Nephron (organoid): ENCODE measurements around the gene EXOC6.
"Not testable (repeated sequence)": the region's sequence is repeated elsewhere in the genome, so short reads cannot be mapped to it uniquely, and the experiment has no call there.

ENCODE experiments used
- H3K27ac Mint-ChIP-seq, 3 experiments: 2 replicates each; pipeline ENCODE4 v1.8.0; 2020; ENCODE audit warnings: mixed read lengths in 3 of 3, mild to moderate bottlenecking in 2 of 3, moderate library complexity in 1 of 3
- H3K27me3 Mint-ChIP-seq: 2 replicates; pipeline ENCODE4 v1.8.0; 2021; ENCODE audit warnings: low read depth, mild to moderate bottlenecking, moderate library complexity, mixed read lengths
- H3K36me3 Mint-ChIP-seq: 2 replicates; pipeline ENCODE4 v1.8.0; 2020; ENCODE audit warnings: low read depth, mixed read lengths
- H3K4me1 Mint-ChIP-seq: 2 replicates; pipeline ENCODE4 v1.8.0; 2020; ENCODE audit warnings: mixed read lengths
- H3K4me3 Mint-ChIP-seq, 3 experiments: 2 replicates each; pipeline ENCODE4 v1.8.0; 2020; ENCODE audit warnings: mild to moderate bottlenecking in 3 of 3, mixed read lengths in 3 of 3, moderate library complexity in 2 of 3
- H3K9me3 Mint-ChIP-seq: 2 replicates; pipeline ENCODE4 v1.8.0; 2020; ENCODE audit warnings: mixed read lengths
- CTCF ChIP-seq, 3 experiments: fragments of 200-600 bp; sonication (generic); IDR thresholded peaks; one replicate each; pipeline ENCODE4 v1.5.0; 2021; ENCODE audit warnings: antibody characterized with exemption in 3 of 3; ENCODE audit not compliant: unreplicated experiment in 3 of 3

Gene EXOC6

GRCh38 chr10:92937876-92938275 lies 89.6 kb downstream of the EXOC6 start:
- no peaks in the 10 kb centered on the region for H3K4me1 Mint-ChIP-seq
- no peaks in the 10 kb centered on the region for H3K9me3 Mint-ChIP-seq
- no peak overlapping the region for H3K4me3 Mint-ChIP-seq
- H3K27ac Mint-ChIP-seq: no peak overlapping the region
- no peak for TF ChIP-seq CTCF (IDR thresholded peaks at IDR 0.05; ENCODE audit: unreplicated experiment in 3 of 3)
- no peaks in the 10 kb centered on the region for H3K27me3 Mint-ChIP-seq
- H3K36me3 Mint-ChIP-seq: peaks cover 4% of the 10 kb centered on the region

- no peaks in the 10 kb centered on the region for H3K4me1 Mint-ChIP-seq
- H3K27ac Mint-ChIP-seq: no peak overlapping the region
- H3K27me3 Mint-ChIP-seq: no peaks in the 10 kb centered on the region
- no peaks in the 10 kb centered on the region for H3K9me3 Mint-ChIP-seq
- TF ChIP-seq CTCF (IDR thresholded peaks at IDR 0.05; ENCODE audit: unreplicated experiment in 3 of 3): no peak
- peaks cover 4% of the 10 kb centered on the region for H3K36me3 Mint-ChIP-seq
- H3K4me3 Mint-ChIP-seq: no peak overlapping the region
Observed at GRCh38 chr10:92938841-92939240, 90.5 kb downstream of the EXOC6 start.

DNA sequence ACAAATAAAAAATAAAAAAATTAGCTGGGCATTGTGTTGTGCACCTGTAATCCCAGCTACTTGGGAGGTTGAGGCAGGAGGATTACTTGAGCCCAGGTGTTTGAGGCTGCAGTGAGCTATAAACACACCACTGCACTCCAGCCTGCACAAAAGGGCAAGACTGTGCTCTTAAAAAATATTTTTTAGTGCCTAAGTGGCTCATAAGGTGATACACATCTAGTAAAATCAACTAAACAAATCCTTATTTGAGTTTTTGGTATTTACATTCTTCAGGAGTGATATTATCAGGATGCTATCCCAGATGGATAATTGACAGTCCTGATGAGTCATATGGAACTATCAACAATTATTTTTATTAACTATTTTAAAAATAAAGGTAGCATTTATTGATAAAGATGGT lies 93.9 kb downstream of the EXOC6 start:
- H3K4me1 Mint-ChIP-seq: no peaks in the 10 kb centered on the region
- peaks cover 18% of the 10 kb centered on the region for H3K36me3 Mint-ChIP-seq
- H3K9me3 Mint-ChIP-seq: no peaks in the 10 kb centered on the region
- no peak overlapping the region for H3K4me3 Mint-ChIP-seq
- no peak for TF ChIP-seq CTCF (IDR thresholded peaks at IDR 0.05; ENCODE audit: unreplicated experiment in 3 of 3)
- no peak overlapping the region for H3K27ac Mint-ChIP-seq
- H3K27me3 Mint-ChIP-seq: no peaks in the 10 kb centered on the region

DNA sequence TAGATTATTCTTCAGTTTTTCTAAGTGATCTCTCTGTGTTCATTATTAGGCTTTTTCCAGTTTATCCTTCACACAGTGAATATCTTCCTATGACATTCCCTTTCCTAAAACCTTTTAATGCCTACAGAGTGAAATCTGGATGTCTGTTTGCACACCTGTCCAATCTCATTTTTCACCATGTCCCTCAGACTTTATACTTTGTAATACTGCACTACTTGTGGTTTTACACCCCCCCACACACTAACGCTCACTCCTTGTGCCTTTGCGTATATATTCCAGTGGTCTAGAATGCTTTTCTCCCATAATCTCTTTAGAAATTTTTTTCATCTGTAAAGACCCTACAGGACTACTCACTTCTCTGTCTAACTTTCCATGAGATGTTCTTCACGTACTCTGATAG lies 98.2 kb downstream of the EXOC6 start:
- Mint-ChIP-seq H3K4me3 (no peak overlapping the region), H3K36me3 (peaks cover 33% of the 10 kb centered on the region), H3K27ac (no peak overlapping the region), H3K4me1 (no peaks in the 10 kb centered on the region), H3K9me3 (no peaks in the 10 kb centered on the region), H3K27me3 (no peaks in the 10 kb centered on the region)
- TF ChIP-seq CTCF (IDR thresholded peaks at IDR 0.05; ENCODE audit: unreplicated experiment in 3 of 3): no peak

GRCh38 chr10:92952573-92952972 lies 104.3 kb downstream of the EXOC6 start:
- not testable (repeated sequence) for H3K27me3 Mint-ChIP-seq, H3K4me3 Mint-ChIP-seq, H3K4me1 Mint-ChIP-seq, H3K27ac Mint-ChIP-seq, H3K9me3 Mint-ChIP-seq
- H3K36me3 Mint-ChIP-seq: peaks cover 12% of the 10 kb centered on the region

DNA sequence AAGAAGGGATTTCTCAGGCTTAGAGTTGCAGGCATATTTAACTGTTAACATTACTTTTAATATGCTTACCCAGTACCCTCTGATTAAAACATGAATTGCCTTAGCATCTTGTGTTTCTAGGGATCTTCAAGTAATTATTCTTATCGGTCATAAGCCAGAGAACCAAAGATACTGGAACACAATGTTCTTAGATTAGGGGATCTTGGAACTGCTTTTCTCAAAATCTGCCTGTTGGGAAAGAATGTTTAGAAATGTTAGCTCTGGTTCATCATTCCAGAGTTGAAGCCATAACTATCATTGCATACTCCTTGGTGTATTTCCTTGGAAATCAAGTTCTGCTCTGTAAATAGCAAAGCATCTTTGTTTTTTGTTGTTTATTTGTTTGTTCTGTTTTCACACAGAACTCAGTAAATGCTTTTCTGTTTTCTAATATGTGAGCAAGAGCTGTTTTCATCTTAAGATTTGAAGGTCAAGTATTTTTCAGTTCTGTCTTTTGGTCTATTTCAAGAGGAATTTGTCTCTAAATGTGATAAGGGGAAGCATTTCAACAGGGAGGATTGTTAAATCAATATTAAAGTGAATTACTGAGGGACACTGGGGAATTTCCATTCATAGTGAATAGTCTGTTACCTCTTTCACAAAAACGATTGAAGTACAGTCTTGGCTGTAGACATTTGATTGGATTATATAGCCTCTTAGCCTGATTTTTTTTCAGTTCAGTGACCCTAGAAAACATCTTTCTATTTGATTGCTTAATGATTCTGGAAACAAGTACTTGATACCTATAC lies 109.1 kb downstream of the EXOC6 start:
- Mint-ChIP-seq H3K9me3 (no peaks in the 10 kb centered on the region), H3K27ac (no peak overlapping the region), H3K27me3 (peaks cover 3% of the 10 kb centered on the region), H3K36me3 (peaks cover 3% of the 10 kb centered on the region), H3K4me3 (no peak overlapping the region), H3K4me1 (no peaks in the 10 kb centered on the region)
- TF ChIP-seq CTCF (IDR thresholded peaks at IDR 0.05; ENCODE audit: unreplicated experiment in 3 of 3): no peak
